ENCODE data around the gene ZNF433. TPM values are rescaled to one million over a fixed set of nuclear protein-coding genes. Genes with fewer than 3 reads are reported as not detected.
A peak's percentile ranks its signal among the peaks of the same experiment; 100 is the strongest.

ZNF433 gene
- total RNA-seq, 1 donor from 2014 or later: 3.4 TPM

DNA sequence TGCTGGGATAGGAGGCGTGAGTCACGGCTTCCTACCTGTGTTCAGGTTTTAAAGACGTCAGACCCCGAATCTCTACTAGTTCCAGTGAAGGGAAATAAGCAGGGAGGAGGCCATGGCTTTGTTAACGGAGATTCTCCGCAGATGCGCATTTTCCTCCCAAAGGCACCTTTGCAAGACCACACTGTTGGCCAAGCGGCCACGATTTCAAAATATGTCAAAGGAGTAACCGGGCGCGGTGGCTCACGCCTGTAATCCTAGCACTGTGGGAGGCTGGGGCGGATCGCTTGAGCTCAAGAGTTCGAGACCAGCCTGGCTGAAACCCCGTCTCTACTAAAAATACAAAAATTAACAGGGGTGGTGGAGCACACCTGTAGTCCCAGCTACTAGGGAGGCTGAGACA, 48.7 kb downstream of the ZNF433 start:
- Histone ChIP-seq H3K36me3 (no peaks in the 10 kb centered on the region), H3K27ac (replicated peaks) (no peak overlapping the region), H3K4me3 (peak overlapping the region; percentile 83), H3K27me3 (ENCODE audit: low read depth) (no peaks in the 10 kb centered on the region), H3K4me1 (peaks cover 28% of the 10 kb centered on the region), H3K9me3 (replicated peaks) (peaks cover 12% of the 10 kb centered on the region)
- no peak for TF ChIP-seq CTCF (IDR thresholded peaks at IDR 0.05; ENCODE audit: borderline replicate concordance)
- DNase-seq: no peak
- intact Hi-C loops (cut with micrococcal nuclease): loop anchor here (10.0 kb wide), 1 partner anchor 62 kb away; the partner anchor contains the start of gene ZNF700

DNA sequence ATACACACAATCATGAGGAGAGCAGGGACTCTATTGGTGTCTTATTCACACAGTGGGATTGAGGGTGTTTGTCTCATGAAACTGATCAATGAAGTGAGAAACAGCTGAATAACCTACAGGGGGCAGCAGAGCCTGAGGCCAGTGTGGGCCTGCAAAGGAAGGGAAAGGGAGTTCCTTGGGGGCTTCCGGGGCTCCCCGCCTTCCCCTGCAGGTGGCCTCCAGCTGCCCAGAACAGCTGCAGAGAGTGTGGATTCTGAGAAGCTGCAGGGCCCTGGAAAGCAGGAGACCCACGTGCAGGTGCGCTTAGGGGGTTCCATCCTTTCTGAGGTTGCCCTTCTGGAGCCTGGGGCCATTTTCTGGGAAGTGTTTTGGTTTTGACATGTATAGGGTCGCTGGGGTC, 50.5 kb downstream of the ZNF433 start:
- Histone ChIP-seq H3K27me3 (ENCODE audit: low read depth) (no peaks in the 10 kb centered on the region), H3K27ac (replicated peaks) (no peak overlapping the region), H3K4me3 (no peak overlapping the region), H3K9me3 (replicated peaks) (peaks cover 29% of the 10 kb centered on the region), H3K4me1 (peaks cover 28% of the 10 kb centered on the region), H3K36me3 (peaks cover 8% of the 10 kb centered on the region)
- DNase-seq: no peak
- intact Hi-C loops (cut with micrococcal nuclease): loop anchor here (10.0 kb wide), 1 partner anchor 60 kb away; the partner anchor contains the start of gene ZNF700
- peak; percentile 19 for TF ChIP-seq CTCF (IDR thresholded peaks at IDR 0.05; ENCODE audit: borderline replicate concordance)

GRCh38 chr19:11982526-11982925, 53.0 kb downstream of the ZNF433 start:
- H3K4me1 ChIP-seq: peaks cover 6% of the 10 kb centered on the region
- no peak for DNase-seq
- H3K4me3 ChIP-seq: no peak overlapping the region
- H3K27me3 ChIP-seq (ENCODE audit: low read depth): no peaks in the 10 kb centered on the region
- no peak overlapping the region for H3K27ac ChIP-seq (replicated peaks)
- peaks cover 54% of the 10 kb centered on the region for H3K9me3 ChIP-seq (replicated peaks)
- intact Hi-C loops (cut with micrococcal nuclease): loop anchor here (10.0 kb wide), 1 partner anchor 58 kb away; the partner anchor contains the start of gene ZNF700
- TF ChIP-seq CTCF (IDR thresholded peaks at IDR 0.05; ENCODE audit: borderline replicate concordance): no peak
- H3K36me3 ChIP-seq: peaks cover 33% of the 10 kb centered on the region

- Histone ChIP-seq H3K4me3 (no peak overlapping the region), H3K4me1 (no peaks in the 10 kb centered on the region), H3K27ac (replicated peaks) (no peak overlapping the region), H3K36me3 (peaks cover 47% of the 10 kb centered on the region), H3K27me3 (ENCODE audit: low read depth) (no peaks in the 10 kb centered on the region), H3K9me3 (replicated peaks) (peaks cover 74% of the 10 kb centered on the region)
- TF ChIP-seq CTCF (IDR thresholded peaks at IDR 0.05; ENCODE audit: borderline replicate concordance): no peak
- DNase-seq: no peak
- intact Hi-C loops (cut with micrococcal nuclease): no loop called here
Measured at GRCh38 chr19:11979527-11979926, 56.0 kb downstream of the ZNF433 start.

GRCh38 chr19:11978492-11979100, 56.9 kb downstream of the ZNF433 start:
- Histone ChIP-seq H3K36me3 (peaks cover 47% of the 10 kb centered on the region), H3K4me1 (no peaks in the 10 kb centered on the region), H3K27me3 (ENCODE audit: low read depth) (no peaks in the 10 kb centered on the region), H3K4me3 (no peak overlapping the region), H3K9me3 (replicated peaks) (peaks cover 74% of the 10 kb centered on the region), H3K27ac (replicated peaks) (no peak overlapping the region)
- intact Hi-C loops (cut with micrococcal nuclease): no loop called here
- TF ChIP-seq CTCF (IDR thresholded peaks at IDR 0.05; ENCODE audit: borderline replicate concordance): no peak
- no peak for DNase-seq
